Measurements from ENCODE around the gene ANTXR1. TPM values are rescaled to one million over a fixed set of nuclear protein-coding genes. Genes with fewer than 3 reads are reported as not detected.

The ANTXR1 gene
- total RNA-seq, 1 experiment from 2014 or later: 37.3 TPM

DNA sequence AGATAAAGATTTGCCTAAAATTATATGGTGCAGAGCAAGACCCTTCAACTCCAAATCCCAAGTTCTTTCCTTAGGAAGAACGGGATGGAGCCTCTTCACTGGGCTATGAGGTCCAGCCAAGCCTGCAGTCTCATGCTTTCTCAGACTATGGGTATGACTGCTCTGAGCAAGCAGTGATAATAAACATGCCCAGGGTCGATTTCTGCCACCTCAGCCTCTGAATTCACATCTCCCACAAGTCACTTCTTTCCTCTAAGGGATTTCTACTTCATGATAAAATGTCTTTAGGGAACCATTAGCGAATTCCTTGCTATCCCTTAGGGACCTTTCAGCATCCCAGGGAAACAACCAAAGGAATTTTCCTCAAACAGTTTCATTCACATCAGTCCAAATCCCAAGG lies 279.3 kb downstream of the ANTXR1 start:
- no CpG with 5 or more reads among the region's 3 CpGs for WGBS (ENCODE audit: extremely low coverage, insufficient read length, low lambda C conversion rate)
- TF ChIP-seq, protein P1, sequence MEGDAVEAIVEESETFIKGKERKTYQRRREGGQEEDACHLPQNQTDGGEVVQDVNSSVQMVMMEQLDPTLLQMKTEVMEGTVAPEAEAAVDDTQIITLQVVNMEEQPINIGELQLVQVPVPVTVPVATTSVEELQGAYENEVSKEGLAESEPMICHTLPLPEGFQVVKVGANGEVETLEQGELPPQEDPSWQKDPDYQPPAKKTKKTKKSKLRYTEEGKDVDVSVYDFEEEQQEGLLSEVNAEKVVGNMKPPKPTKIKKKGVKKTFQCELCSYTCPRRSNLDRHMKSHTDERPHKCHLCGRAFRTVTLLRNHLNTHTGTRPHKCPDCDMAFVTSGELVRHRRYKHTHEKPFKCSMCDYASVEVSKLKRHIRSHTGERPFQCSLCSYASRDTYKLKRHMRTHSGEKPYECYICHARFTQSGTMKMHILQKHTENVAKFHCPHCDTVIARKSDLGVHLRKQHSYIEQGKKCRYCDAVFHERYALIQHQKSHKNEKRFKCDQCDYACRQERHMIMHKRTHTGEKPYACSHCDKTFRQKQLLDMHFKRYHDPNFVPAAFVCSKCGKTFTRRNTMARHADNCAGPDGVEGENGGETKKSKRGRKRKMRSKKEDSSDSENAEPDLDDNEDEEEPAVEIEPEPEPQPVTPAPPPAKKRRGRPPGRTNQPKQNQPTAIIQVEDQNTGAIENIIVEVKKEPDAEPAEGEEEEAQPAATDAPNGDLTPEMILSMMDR (conservative IDR thresholded peaks at IDR 0.05): no peak
- Histone ChIP-seq H3K14ac (ENCODE audit: insufficient read depth, low read length) (no peak overlapping the region), H3K18ac (ENCODE audit: insufficient read length, low read depth, low read length) (no peak overlapping the region), H3K79me1 (ENCODE audit: insufficient read depth, low read depth, low read length, poor library complexity, severe bottlenecking) (no peaks in the 10 kb centered on the region), H3T11ph (ENCODE audit: low read length) (no peak overlapping the region), H2BK120ac (ENCODE audit: low read depth, low read length, poor library complexity, severe bottlenecking) (no peak overlapping the region), H2BK12ac (ENCODE audit: insufficient read length, low read depth, low read length) (no peak overlapping the region), H3K4ac (ENCODE audit: low read depth, low read length) (no peak overlapping the region), H3K27ac (ENCODE audit: insufficient read length, low read depth, low read length) (no peak overlapping the region), H2BK5ac (ENCODE audit: insufficient read length, low read length) (no peak overlapping the region), H4K8ac (replicated peaks; ENCODE audit: insufficient read length, low read depth, low read length) (no peak overlapping the region), H3K27me3 (ENCODE audit: insufficient read depth, low read length) (no peaks in the 10 kb centered on the region; the same call in 1 of the 2 replicates), H3K23ac (ENCODE audit: insufficient read length, low read depth, low read length) (no peak overlapping the region), H4K91ac (ENCODE audit: insufficient read length, low read depth, low read length) (no peak overlapping the region), H2AK5ac (ENCODE audit: insufficient read length, low read length) (no peak overlapping the region), H3K79me2 (ENCODE audit: insufficient read depth, low read length) (no peaks in the 10 kb centered on the region), H3K9ac (ENCODE audit: extremely low read depth, insufficient read length, low read length) (no peak overlapping the region), H4K5ac (ENCODE audit: insufficient read length, low read depth, low read length) (no peak overlapping the region), H2AFZ (ENCODE audit: low read length) (no peak overlapping the region), H2BK20ac (ENCODE audit: low read depth, low read length, poor library complexity, severe bottlenecking) (no peak overlapping the region), H3K4me1 (ENCODE audit: insufficient read depth, low read length) (no peaks in the 10 kb centered on the region), H4K20me1 (ENCODE audit: control insufficient read depth, insufficient read depth, insufficient read length) (no peaks in the 10 kb centered on the region), H3K23me2 (ENCODE audit: insufficient read length, low read depth, low read length, poor library complexity, severe bottlenecking) (no peaks in the 10 kb centered on the region), H2BK15ac (ENCODE audit: low read depth, low read length) (no peak overlapping the region), H3K9me3 (ENCODE audit: control insufficient read depth, low read depth, low read length) (no peaks in the 10 kb centered on the region), H3K4me2 (ENCODE audit: insufficient read depth, insufficient read length, low read length) (no peak overlapping the region), H3K56ac (ENCODE audit: insufficient read length, low read depth, low read length) (no peak overlapping the region)
- Mint-ChIP-seq H3K36me3 (ENCODE audit: insufficient read depth in 1 of 3, low read depth in 3 of 3) (no peaks in the 10 kb centered on the region), H3K4me1 (peaks cover 5 to 8% of the 10 kb centered on the region in 2 experiments; a peak in 3 of 4 replicates), H3K4me3 (no peak overlapping the region), H3K9me3 (no peaks in the 10 kb centered on the region), H3K27me3 (ENCODE audit: low read depth) (no peaks in the 10 kb centered on the region; the same call in 1 of the 2 replicates), H3K27ac (no peak overlapping the region)
- DNase-seq: no peak
